Stimulated activated CD4-positive, alpha-beta T cell treated with anti-CD3 and anti-CD28 coated beads, Interleukin-15, amount 100 ng/mL, for 48 hours (primary cell): ENCODE data around the gene UBL7.

Experiments
- DNase-seq, 2 donors: peaks; one replicate each; pipeline ENCODE4 v3.0.0-alpha.2; 2020; ENCODE audit warnings: low read depth in 2 of 2

UBL7 gene

GRCh38 chr15:74441248-74441941 lies 19.6 kb downstream of the UBL7 start:
- no peak for DNase-seq

GRCh38 chr15:74438721-74439316 lies 22.1 kb downstream of the UBL7 start:
- peak; percentile 60 to 74 for DNase-seq

- no peak for DNase-seq
Observed at GRCh38 chr15:74438206-74438605, 22.8 kb downstream of the UBL7 start.

GRCh38 chr15:74434263-74435136 lies 26.5 kb downstream of the UBL7 start:
- no peak for DNase-seq

GRCh38 chr15:74433592-74434262 lies 27.2 kb downstream of the UBL7 start, which contains the start of gene SEMA7A:
TSS of gene SEMA7A (minus strand) at chr15:74433958. CDS start at chr15:74433918, 40 bp downstream.
- peak; percentile 66 to 79 for DNase-seq

- peak in 1 of 2 donors; percentile 12 for DNase-seq
Observed at GRCh38 chr15:74432968-74433591, 27.9 kb downstream of the UBL7 start.

- DNase-seq = no peak
Observed at GRCh38 chr15:74432271-74432967, 28.5 kb downstream of the UBL7 start.

- no peak for DNase-seq
Observed at GRCh38 chr15:74431645-74432044, 29.3 kb downstream of the UBL7 start.

GRCh38 chr15:74431116-74431515 lies 29.8 kb downstream of the UBL7 start:
- no peak for DNase-seq

GRCh38 chr15:74430510-74430951 lies 30.4 kb downstream of the UBL7 start:
- DNase-seq = no peak

- DNase-seq = no peak
Observed at GRCh38 chr15:74429781-74430400, 31.1 kb downstream of the UBL7 start.

- no peak for DNase-seq
Observed at GRCh38 chr15:74428970-74429780, 31.8 kb downstream of the UBL7 start.

- no peak for DNase-seq
Observed at GRCh38 chr15:74428442-74428787, 32.5 kb downstream of the UBL7 start.

GRCh38 chr15:74427607-74428441 lies 33.1 kb downstream of the UBL7 start:
- DNase-seq = no peak

GRCh38 chr15:74426404-74427281 lies 34.3 kb downstream of the UBL7 start:
- no peak for DNase-seq

GRCh38 chr15:74425630-74426029 lies 35.3 kb downstream of the UBL7 start:
- no peak for DNase-seq

GRCh38 chr15:74424901-74425528 lies 35.9 kb downstream of the UBL7 start:
- DNase-seq = no peak
